HepG2 (cell line): ENCODE data around the gene AMIGO2. TPM values are rescaled to one million over a fixed set of nuclear protein-coding genes. Genes with fewer than 3 reads are reported as not detected.

Experiments
- ATAC-seq: fragments of 200-7000 bp; cut with Tn5 transposase; 3 replicates; pipeline ENCODE4 v1.9.1; 2020; ENCODE audit warnings: mild to moderate bottlenecking, moderate library complexity
- BruUV-seq: library from RNA; stranded (reverse); fragments of 400-500 nt; replicated peaks from 2 replicates; lab custom pipeline; 2021; lab: Mats Ljungman, UMichigan
- CTCF ChIA-PET: fragments of 300-600 bp; formaldehyde crosslinking; extraction: SDS; loops from one replicate; lab custom pipeline; 2021; ENCODE audit warnings: low total read pairs, inconsistent platforms, low intra/inter-chr PET ratio; lab: Yijun Ruan, JAX
- POLR2A ChIA-PET: fragments of 350-600 bp; sonication (Branson Sonifier 250); formaldehyde crosslinking; loops from one replicate; lab custom pipeline; 2020; ENCODE audit warnings: antibody characterized with exemption, inconsistent platforms; lab: Yijun Ruan, JAX
- DNase-seq: peaks from one replicate; pipeline ENCODE4 v3.0.0-alpha.2; 2015; ENCODE audit warnings: low spot score
- FAIRE-seq: peaks from 3 replicates; lab custom pipeline; 2011; peaks lifted over from hg19 to GRCh38; lab: Jason Lieb, UNC
- H2AFZ ChIP-seq: one replicate; pipeline ENCODE4 v1.6.1; 2011; ENCODE audit warnings: low read length, inconsistent platforms
- H3K27ac ChIP-seq: fragments of 300-600 bp; 3 replicates; pipeline ENCODE4 v1.8.0; 2011; ENCODE audit warnings: mixed run types, mild to moderate bottlenecking, mixed read lengths, low read length, inconsistent platforms; ENCODE audit not compliant: insufficient read depth; ENCODE audit errors: extremely low read length
- H3K27me3 ChIP-seq, 2 experiments: fragments of 200-600 bp in 1 of 2; 2 replicates in 1 of 2; 3 replicates in 1 of 2; pipeline versions ENCODE4 v1.6.0 to v1.8.0; 2011; ENCODE audit warnings: low read length in 2 of 2, mild to moderate bottlenecking in 2 of 2, moderate library complexity in 2 of 2, inconsistent platforms in 1 of 2; ENCODE audit not compliant: insufficient read depth in 2 of 2, control insufficient read depth in 1 of 2
- H3K36me3 ChIP-seq, 2 experiments: fragments of 200-600 bp in 1 of 2; replicated peaks in 1 of 2; 2 replicates in 1 of 2; 3 replicates in 1 of 2; pipeline versions ENCODE4 v1.5.1 to v1.8.0; 2011; ENCODE audit warnings: low read length in 2 of 2, inconsistent platforms in 1 of 2; ENCODE audit not compliant: insufficient read depth in 2 of 2, control insufficient read depth in 1 of 2
- H3K4me1 ChIP-seq: 2 replicates; pipeline ENCODE4 v1.5.1; 2012; ENCODE audit warnings: low read length, inconsistent platforms; ENCODE audit not compliant: insufficient read depth
- H3K4me2 ChIP-seq: 2 replicates; pipeline ENCODE4 v1.6.0; 2011; ENCODE audit warnings: low read depth, low read length, inconsistent platforms
- H3K4me3 ChIP-seq, 3 experiments: fragments of 200-600 bp in 1 of 3; sonication (generic), shearing (Covaris generic) in 1 of 3; replicated peaks in 1 of 3; 2 replicates each; pipeline ENCODE4 v1.5.1; 2011 to 2016; ENCODE audit warnings: low read length in 3 of 3, inconsistent platforms in 2 of 3, low read depth in 2 of 3, mild to moderate bottlenecking in 2 of 3, control low read depth in 1 of 3, mixed read lengths in 1 of 3; ENCODE audit not compliant: insufficient read depth in 1 of 3
- H3K79me2 ChIP-seq: one replicate; pipeline ENCODE4 v1.6.1; 2011; ENCODE audit warnings: low read length, inconsistent platforms; ENCODE audit not compliant: insufficient read depth
- H3K9ac ChIP-seq: 2 replicates; pipeline ENCODE4 v1.6.0; 2011; ENCODE audit warnings: mild to moderate bottlenecking, low read depth, low read length, inconsistent platforms; ENCODE audit not compliant: insufficient read depth
- H3K9me3 ChIP-seq: 2 replicates; pipeline ENCODE4 v1.5.1; 2012; ENCODE audit warnings: mild to moderate bottlenecking, low read length
- H4K20me1 ChIP-seq: 2 replicates; pipeline ENCODE4 v1.6.0; 2011; ENCODE audit warnings: inconsistent platforms, mild to moderate bottlenecking, low read length, moderate library complexity; ENCODE audit not compliant: insufficient read depth
- NR1H2 ChIP-seq: sonication (generic); formaldehyde crosslinking; IDR thresholded peaks from 2 replicates; pipeline ENCODE4 v1.8.1; 2022; ENCODE audit warnings: low read depth, missing genetic modification reagents, borderline replicate concordance
- SALL1 ChIP-seq: sonication (generic); formaldehyde crosslinking; IDR thresholded peaks from 2 replicates; pipeline ENCODE4 v1.8.0; 2022; ENCODE audit warnings: mild to moderate bottlenecking, missing genetic modification reagents
- ZNF710 ChIP-seq: sonication (generic); formaldehyde crosslinking; IDR thresholded peaks from 2 replicates; pipeline ENCODE4 v1.5.0; 2020; ENCODE audit warnings: mild to moderate bottlenecking, missing genetic modification reagents, borderline replicate concordance
- WGBS: methylation state at CpG from one replicate; pipeline ENCODE4 v1.1.6; 2017; ENCODE audit warnings: low lambda C conversion rate; 5-methylcytosine and 5-hydroxymethylcytosine counted together
- in situ Hi-C: cut with HindIII; loops from 2 replicates; pipeline ENCODE4 v1.10.0; 2017; ENCODE audit warnings: low pct_unique_long_range_greater_than_20kb; ENCODE audit not compliant: extremely low pct_ligation_motif_present
- intact Hi-C: fragments of 100-400 bp; cut with micrococcal nuclease; formaldehyde crosslinking; loops from one replicate; pipeline ENCODE4 v1.10.0; 2022; ENCODE audit not compliant: unreplicated experiment
- polyA plus RNA-seq, 8 experiments: library from polyadenylated mRNA; depleted of rRNA in 3 of 8; stranded (reverse) in 7 of 8; unstranded in 1 of 8; fragments of >200 nt; fragmentation: Illumina TruSeq in 4 of 8; extraction: Trizol in 4 of 8; gene quantifications; 2 replicates each; pipeline versions ENCODE4 v1.2.1 to v1.2.3, GENCODE V29; 2011 to 2016; ENCODE audit warnings: low read depth in 4 of 8, missing spikeins in 1 of 8, mixed read lengths in 1 of 8; ENCODE audit not compliant: insufficient read depth in 1 of 8
- total RNA-seq, 5 experiments: library from RNA; depleted of rRNA; stranded (reverse); fragments of >200 nt; fragmentation: Illumina TruSeq; extraction: Trizol; gene quantifications; 2 replicates each; pipeline ENCODE4 v1.2.3, GENCODE V29; 2016; ENCODE audit warnings: low read depth in 1 of 5
- TF ChIP-seq, protein P1 (sequence below): sonication (generic); formaldehyde crosslinking; IDR thresholded peaks from 2 replicates; pipeline ENCODE4 v1.5.0; 2020; ENCODE audit warnings: mild to moderate bottlenecking, missing genetic modification reagents, moderate library complexity

The AMIGO2 gene
- total and polyA plus RNA-seq, 2 of the 13 experiments (the other 11 are each of a cell fraction or from before 2014, with no cell fraction given) = not detected

GRCh38 chr12:47071241-47071852 is 8.4 kb downstream of the AMIGO2 start:
- CTCF ChIA-PET = no interaction called here
- BruUV-seq = no TSS peak
- peak; percentile 6 for DNase-seq
- no peaks in the 10 kb centered on the region for H3K36me3 ChIP-seq
- POLR2A ChIA-PET = no interaction called here
- no peaks in the 10 kb centered on the region for H3K4me1 ChIP-seq
- no peaks in the 10 kb centered on the region for H3K9me3 ChIP-seq
- H3K27me3 ChIP-seq = no peaks in the 10 kb centered on the region
- ATAC-seq = no peak; the same call in 2 of the 3 replicates
- no peak overlapping the region for H3K27ac ChIP-seq
- no peak for FAIRE-seq
- intact Hi-C loops (no loop called here), in situ Hi-C loops (no loop called here)
- 19% methylated on average over 5 of the region's 5 CpGs for WGBS
- no peak overlapping the region for H2AFZ ChIP-seq
- no peaks in the 10 kb centered on the region for H3K79me2 ChIP-seq
- no peak overlapping the region for H3K9ac ChIP-seq
- no peak overlapping the region for H3K4me3 ChIP-seq
- H3K4me2 ChIP-seq = no peak overlapping the region
- no peaks in the 10 kb centered on the region for H4K20me1 ChIP-seq
- no peak for TF ChIP-seq NR1H2
- no peak for TF ChIP-seq SALL1 (CRISPR knock-in tag)
- TF ChIP-seq, protein P1, sequence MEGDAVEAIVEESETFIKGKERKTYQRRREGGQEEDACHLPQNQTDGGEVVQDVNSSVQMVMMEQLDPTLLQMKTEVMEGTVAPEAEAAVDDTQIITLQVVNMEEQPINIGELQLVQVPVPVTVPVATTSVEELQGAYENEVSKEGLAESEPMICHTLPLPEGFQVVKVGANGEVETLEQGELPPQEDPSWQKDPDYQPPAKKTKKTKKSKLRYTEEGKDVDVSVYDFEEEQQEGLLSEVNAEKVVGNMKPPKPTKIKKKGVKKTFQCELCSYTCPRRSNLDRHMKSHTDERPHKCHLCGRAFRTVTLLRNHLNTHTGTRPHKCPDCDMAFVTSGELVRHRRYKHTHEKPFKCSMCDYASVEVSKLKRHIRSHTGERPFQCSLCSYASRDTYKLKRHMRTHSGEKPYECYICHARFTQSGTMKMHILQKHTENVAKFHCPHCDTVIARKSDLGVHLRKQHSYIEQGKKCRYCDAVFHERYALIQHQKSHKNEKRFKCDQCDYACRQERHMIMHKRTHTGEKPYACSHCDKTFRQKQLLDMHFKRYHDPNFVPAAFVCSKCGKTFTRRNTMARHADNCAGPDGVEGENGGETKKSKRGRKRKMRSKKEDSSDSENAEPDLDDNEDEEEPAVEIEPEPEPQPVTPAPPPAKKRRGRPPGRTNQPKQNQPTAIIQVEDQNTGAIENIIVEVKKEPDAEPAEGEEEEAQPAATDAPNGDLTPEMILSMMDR (CRISPR knock-in tag) = peak; percentile 50

DNA sequence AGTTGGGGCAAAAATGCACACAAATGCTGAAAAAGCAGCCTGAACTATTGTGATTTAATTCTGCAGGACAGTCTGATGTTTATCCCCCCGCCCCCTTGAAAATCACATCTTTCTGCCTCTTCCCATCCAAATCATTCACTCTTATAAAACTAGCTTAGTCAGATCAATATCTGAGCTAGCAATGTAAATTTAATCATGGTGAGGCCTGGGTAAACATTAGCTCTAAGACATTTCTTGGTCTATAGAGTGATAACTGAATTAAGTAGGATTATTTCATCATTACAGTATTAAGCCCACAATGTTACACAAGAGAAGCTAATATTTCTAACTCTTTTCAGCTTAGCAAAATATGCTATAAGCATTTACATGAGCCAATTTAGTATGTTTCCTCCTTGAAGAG is 9.4 kb downstream of the AMIGO2 start:
- Histone ChIP-seq H3K36me3 (no peaks in the 10 kb centered on the region), H4K20me1 (no peaks in the 10 kb centered on the region), H3K9ac (no peak overlapping the region), H3K4me3 (no peak overlapping the region), H3K27me3 (no peaks in the 10 kb centered on the region), H3K4me2 (no peak overlapping the region), H3K79me2 (no peaks in the 10 kb centered on the region), H3K27ac (no peak overlapping the region), H2AFZ (no peak overlapping the region), H3K9me3 (no peaks in the 10 kb centered on the region), H3K4me1 (no peaks in the 10 kb centered on the region)
- no TSS peak for BruUV-seq
- no peak for TF ChIP-seq ZNF710 (CRISPR knock-in tag)
- DNase-seq (no peak), ATAC-seq (no peak), FAIRE-seq (no peak)
- in situ Hi-C loops = no loop called here
- intact Hi-C loops = no loop called here
- POLR2A ChIA-PET = no interaction called here
- 9% methylated on average over 1 of the region's 1 CpG for WGBS
- CTCF ChIA-PET = no interaction called here
